RWPE1 (cell line): Measurements from ENCODE around the gene CACNA2D2.

Experiments used
- CTCF ChIA-PET: fragments of 350-600 bp; sonication (Branson Sonifier 250); formaldehyde crosslinking; extraction: SDS; loops from one replicate; lab custom pipeline; 2021; lab: Yijun Ruan, JAX
- POLR2A ChIA-PET: fragments of 400-600 bp; formaldehyde crosslinking; extraction: SDS; loops from one replicate; lab custom pipeline; 2020; ENCODE audit warnings: antibody characterized with exemption; ENCODE audit not compliant: low non-redundant PET; lab: Yijun Ruan, JAX
- DNase-seq: peaks from one replicate; pipeline ENCODE4 v3.0.0; 2012; ENCODE audit warnings: low spot score
- H3K27ac ChIP-seq: fragments of 450-650 bp; 2 replicates; pipeline ENCODE4 v1.5.1; 2017
- CTCF ChIP-seq: fragments of 450-650 bp; conservative IDR thresholded peaks from 2 replicates; pipeline ENCODE4 v1.5.1; 2017; ENCODE audit warnings: low read depth, mild to moderate bottlenecking

Gene CACNA2D2

DNA sequence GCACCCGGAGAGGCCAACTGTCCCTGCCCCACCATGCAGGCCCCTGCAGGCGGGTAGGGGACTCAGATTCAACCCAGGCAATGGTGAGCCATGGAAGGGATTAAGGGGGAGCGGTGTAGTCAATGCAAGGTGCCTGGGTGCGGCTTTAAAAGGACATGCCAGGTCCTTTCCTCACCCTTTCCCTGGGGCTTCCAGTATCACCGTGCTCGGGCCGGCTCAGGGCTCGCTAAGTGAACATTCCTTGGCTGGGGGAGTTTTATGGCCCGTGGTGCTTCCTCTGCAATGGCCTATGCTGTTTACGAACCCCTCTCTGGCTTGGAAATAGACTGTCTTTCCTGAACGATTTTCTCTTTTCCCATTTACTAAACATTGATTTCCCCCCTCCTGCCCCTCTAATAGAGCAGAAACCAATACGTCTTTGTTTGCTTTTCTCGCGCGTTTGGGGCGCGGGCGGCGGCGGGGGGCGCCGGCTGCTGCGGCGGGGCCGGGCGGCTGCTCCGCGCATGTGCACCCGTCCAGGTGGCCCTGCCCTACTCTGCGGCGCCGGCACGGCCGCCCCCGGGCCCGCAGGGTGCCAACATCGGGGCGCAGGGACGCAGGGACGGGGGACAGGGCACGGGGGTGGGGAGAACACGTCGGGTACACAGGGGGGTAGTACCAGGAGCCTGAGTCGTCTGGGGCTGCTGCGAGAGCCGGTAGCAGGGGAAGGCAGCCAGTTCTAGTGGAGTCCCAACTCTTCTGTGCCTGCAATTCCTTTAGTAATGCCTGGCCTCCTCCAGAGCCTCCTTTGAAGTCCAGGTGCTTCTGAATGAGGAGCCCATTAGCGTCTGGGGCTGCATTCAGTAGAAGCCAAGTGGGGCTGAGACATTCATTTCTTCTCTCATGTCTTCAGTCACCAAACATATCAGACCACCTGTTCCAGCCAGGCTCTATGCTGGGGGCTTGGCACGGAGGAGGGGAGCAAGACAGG is 26.9 kb upstream of the CACNA2D2 start:
- POLR2A ChIA-PET: no interaction called here
- TF ChIP-seq CTCF: no peak
- DNase-seq: no peak
- CTCF ChIA-PET: no interaction called here
- no peak overlapping the region for H3K27ac ChIP-seq

GRCh38 chr3:50525987-50526386 is 22.6 kb upstream of the CACNA2D2 start:
- TF ChIP-seq CTCF: no peak
- ChIA-PET CTCF (no interaction called here), POLR2A (no interaction called here)
- H3K27ac ChIP-seq: no peak overlapping the region
- DNase-seq: peak; percentile 78

DNA sequence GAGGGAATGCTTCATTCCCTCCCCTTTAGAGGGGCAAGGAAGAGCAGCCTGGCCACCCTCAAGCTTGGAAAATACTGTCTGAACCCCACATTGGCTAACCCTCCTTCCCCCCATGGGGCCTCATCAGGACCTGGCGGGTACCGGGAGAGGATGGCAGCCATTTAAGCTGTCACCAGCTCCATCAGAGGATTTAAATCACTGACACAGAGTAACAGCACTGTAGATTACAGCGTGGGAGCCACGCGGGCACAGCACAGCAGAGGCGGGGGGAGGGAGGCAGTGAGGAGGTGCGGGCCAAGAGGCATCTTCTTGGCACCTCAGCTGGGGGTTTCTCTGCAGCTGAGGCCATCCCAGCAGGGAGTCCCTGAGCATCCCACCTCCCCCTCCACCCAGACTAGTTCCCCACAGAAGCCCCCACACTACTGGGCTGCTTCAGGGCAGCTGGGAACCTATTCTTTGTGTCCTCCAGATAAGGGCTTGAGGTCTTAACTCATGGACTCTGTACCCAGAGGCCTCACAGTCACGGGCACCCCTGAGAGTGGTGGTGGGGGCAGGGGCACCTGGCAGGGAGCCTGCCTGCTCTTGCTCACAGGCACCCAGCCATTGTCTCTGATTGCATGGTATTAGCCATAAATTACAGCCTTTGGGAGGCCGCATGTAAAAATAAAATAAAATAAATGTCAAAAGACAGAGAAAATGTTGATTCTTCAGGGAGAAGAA is 21.9 kb upstream of the CACNA2D2 start:
- POLR2A ChIA-PET: no interaction called here
- CTCF ChIA-PET: no interaction called here
- H3K27ac ChIP-seq: no peak overlapping the region
- TF ChIP-seq CTCF: no peak
- no peak for DNase-seq

DNA sequence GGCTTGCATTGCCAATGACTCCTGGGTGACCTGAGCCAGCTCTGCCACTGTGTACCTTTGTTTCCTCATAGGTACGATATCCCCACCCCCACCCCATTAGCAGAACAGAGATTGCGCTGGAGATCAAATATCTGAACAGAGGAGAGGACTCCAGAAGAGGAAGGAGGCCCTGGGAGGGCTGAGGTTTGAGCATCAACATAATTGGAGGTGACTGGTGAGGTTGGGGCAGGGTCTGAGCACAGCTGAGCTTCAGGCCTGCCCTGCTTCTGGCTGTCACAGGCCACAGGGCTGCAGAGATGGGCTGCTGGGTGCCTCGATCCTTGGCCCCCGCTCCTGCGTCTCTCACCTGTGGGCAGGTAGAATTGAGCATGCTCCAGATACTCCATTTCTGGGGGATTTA is 21.3 kb upstream of the CACNA2D2 start:
- TF ChIP-seq CTCF: no peak
- DNase-seq: no peak
- ChIA-PET POLR2A (no interaction called here), CTCF (no interaction called here)
- no peak overlapping the region for H3K27ac ChIP-seq

GRCh38 chr3:50523279-50523811 is 19.9 kb upstream of the CACNA2D2 start:
- ChIA-PET POLR2A (no interaction called here), CTCF (interaction anchor here (1.1 kb wide), 2 partner anchors 19 to 88 kb away, joined by 5 read pairs; partner anchors contain the start of gene CISH)
- DNase-seq: no peak
- no peak overlapping the region for H3K27ac ChIP-seq
- no peak for TF ChIP-seq CTCF

- ChIA-PET CTCF (interaction anchor here (0.6 kb wide), 1 partner anchor 910 kb away, joined by 3 read pairs; no protein-coding TSS in a partner anchor), POLR2A (no interaction called here)
- TF ChIP-seq CTCF: no peak
- DNase-seq: no peak
- H3K27ac ChIP-seq: no peak overlapping the region
Measured at GRCh38 chr3:50521572-50521971, 18.1 kb upstream of the CACNA2D2 start.
